A673 (cell line): ENCODE results near the gene SOCS3. TPM values are rescaled to one million over a fixed set of nuclear protein-coding genes. Genes with fewer than 3 reads are reported as not detected.
"Not testable (repeated sequence)": the region's sequence is repeated elsewhere in the genome, so short reads cannot be mapped to it uniquely, and the experiment has no call there.

Experiments
- BruUV-seq: library from RNA; stranded (reverse); fragments of 400-500 nt; replicated peaks from 2 replicates; lab custom pipeline; 2021; lab: Mats Ljungman, UMichigan
- CTCF ChIA-PET: fragments of 300-600 bp; sonication (Branson Sonifier 250); formaldehyde crosslinking; loops from one replicate; lab custom pipeline; 2022; ENCODE audit warnings: antibody characterized with exemption; lab: Charles Lee
- POLR2A ChIA-PET: fragments of 300-600 bp; sonication (Branson Sonifier 250); formaldehyde crosslinking; loops from one replicate; lab custom pipeline; 2022; ENCODE audit warnings: antibody characterized with exemption; ENCODE audit not compliant: low non-redundant PET; lab: Charles Lee
- DNase-seq: peaks from one replicate; pipeline ENCODE4 v3.0.0-alpha.2; 2015; ENCODE audit warnings: low spot score
- H3K27ac ChIP-seq: fragments of 200-600 bp; sonication (generic); 2 replicates; pipeline ENCODE4 v1.5.1; 2016; ENCODE audit warnings: mixed run types, low read depth, mild to moderate bottlenecking, mixed read lengths, antibody characterized with exemption, low read length; ENCODE audit not compliant: poor library complexity, severe bottlenecking
- H3K27me3 ChIP-seq: fragments of 200-600 bp; sonication (generic); replicated peaks from 2 replicates; pipeline ENCODE4 v1.6.1; 2017; ENCODE audit warnings: mixed run types, low read depth, mild to moderate bottlenecking, mixed read lengths, antibody characterized with exemption, low read length; ENCODE audit not compliant: insufficient read depth, poor library complexity
- H3K36me3 ChIP-seq: fragments of 200-600 bp; sonication (generic); 2 replicates; pipeline ENCODE4 v1.6.1; 2016; ENCODE audit warnings: mixed run types, mild to moderate bottlenecking, mixed read lengths, antibody characterized with exemption, low read length; ENCODE audit not compliant: insufficient read depth, poor library complexity, severe bottlenecking
- H3K4me1 ChIP-seq: fragments of 200-600 bp; sonication (generic); 2 replicates; pipeline ENCODE4 v1.6.1; 2017; ENCODE audit warnings: mixed run types, mild to moderate bottlenecking, mixed read lengths, antibody characterized with exemption, low read length; ENCODE audit not compliant: insufficient read depth, poor library complexity, severe bottlenecking
- H3K4me3 ChIP-seq: fragments of 200-600 bp; sonication (generic); 2 replicates; pipeline ENCODE4 v1.5.1; 2016; ENCODE audit warnings: low read depth, mixed run types, mild to moderate bottlenecking, mixed read lengths, low read length; ENCODE audit not compliant: poor library complexity, severe bottlenecking
- H3K9me3 ChIP-seq: fragments of 200-600 bp; sonication (generic); 2 replicates; pipeline ENCODE4 v1.6.1; 2016; ENCODE audit warnings: mixed run types, low read depth, mild to moderate bottlenecking, mixed read lengths, antibody characterized with exemption, low read length; ENCODE audit not compliant: poor library complexity, severe bottlenecking
- EZH2 ChIP-seq: fragments of 200-600 bp; sonication (generic); IDR thresholded peaks from 2 replicates; pipeline ENCODE4 v1.6.1; 2017; ENCODE audit warnings: borderline replicate concordance, low read depth, mild to moderate bottlenecking, mixed read lengths, antibody characterized with exemption, low read length; ENCODE audit not compliant: poor library complexity, severe bottlenecking
- intact Hi-C: fragments of 100-400 bp; cut with micrococcal nuclease; formaldehyde crosslinking; loops from one replicate; pipeline ENCODE4 v1.10.0; 2022; ENCODE audit not compliant: unreplicated experiment
- total RNA-seq: library from RNA; stranded (reverse); gene quantifications from 2 replicates; pipeline ENCODE4 v1.2.3, GENCODE V29; 2021
- TF ChIP-seq, protein P1 (sequence below): fragments of 300-800, 200-600 bp; sonication (generic); conservative IDR thresholded peaks from 2 replicates; pipeline ENCODE4 v1.5.1; 2017; ENCODE audit warnings: low read depth, mild to moderate bottlenecking, antibody characterized with exemption, low read length, moderate library complexity, mixed read lengths

Gene SOCS3
- total RNA-seq, 1 experiment from 2014 or later: 9.5 TPM

DNA sequence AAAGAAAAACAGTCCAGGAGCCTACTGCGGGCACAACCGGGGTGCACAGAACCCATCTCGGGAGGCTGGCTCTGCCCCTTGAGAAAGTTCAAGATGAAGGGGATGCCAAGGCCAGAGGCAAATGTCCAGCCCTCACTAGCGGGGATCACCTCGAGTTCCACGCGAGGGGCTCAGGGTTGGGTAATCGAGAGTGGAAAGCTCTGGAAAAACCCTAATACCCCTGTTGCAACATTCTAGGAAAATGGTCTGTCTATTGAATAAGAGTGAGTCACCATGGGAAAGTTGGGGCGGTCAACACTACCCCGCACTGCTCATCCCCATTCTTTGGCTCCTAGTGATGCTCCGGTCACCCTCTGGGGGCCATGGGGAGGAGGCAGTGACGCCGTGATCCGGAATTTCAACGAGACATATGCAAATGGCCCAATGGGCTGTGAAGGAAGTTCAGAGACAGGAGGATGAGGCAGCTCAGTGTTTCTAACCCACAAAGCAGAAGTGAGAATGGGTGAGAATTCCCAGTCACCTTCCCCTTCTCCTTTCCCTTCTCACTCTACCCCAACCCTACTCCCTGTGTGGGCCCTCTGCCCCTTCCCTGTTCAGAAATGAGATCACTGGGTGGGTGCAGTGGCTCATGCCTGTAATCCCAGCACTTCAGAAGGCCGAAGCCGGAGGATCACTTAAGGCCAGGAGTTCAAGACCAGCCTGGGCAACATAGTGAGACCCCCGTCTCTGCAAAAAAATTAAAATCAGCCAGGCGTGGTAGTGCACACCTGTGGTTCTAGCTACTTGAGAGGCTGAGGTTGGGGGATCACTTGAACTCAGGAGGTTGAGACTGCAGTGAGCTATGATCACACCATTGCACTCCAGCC is 22.4 kb downstream of the SOCS3 start:
- intact Hi-C loops: no loop called here
- no peak for DNase-seq
- Histone ChIP-seq H3K27ac (no peak overlapping the region), H3K36me3 (no peaks in the 10 kb centered on the region), H3K9me3 (no peaks in the 10 kb centered on the region), H3K4me3 (no peak overlapping the region), H3K4me1 (peaks cover 6% of the 10 kb centered on the region), H3K27me3 (no peaks in the 10 kb centered on the region)
- TF ChIP-seq EZH2: no peak
- TF ChIP-seq, protein P1, sequence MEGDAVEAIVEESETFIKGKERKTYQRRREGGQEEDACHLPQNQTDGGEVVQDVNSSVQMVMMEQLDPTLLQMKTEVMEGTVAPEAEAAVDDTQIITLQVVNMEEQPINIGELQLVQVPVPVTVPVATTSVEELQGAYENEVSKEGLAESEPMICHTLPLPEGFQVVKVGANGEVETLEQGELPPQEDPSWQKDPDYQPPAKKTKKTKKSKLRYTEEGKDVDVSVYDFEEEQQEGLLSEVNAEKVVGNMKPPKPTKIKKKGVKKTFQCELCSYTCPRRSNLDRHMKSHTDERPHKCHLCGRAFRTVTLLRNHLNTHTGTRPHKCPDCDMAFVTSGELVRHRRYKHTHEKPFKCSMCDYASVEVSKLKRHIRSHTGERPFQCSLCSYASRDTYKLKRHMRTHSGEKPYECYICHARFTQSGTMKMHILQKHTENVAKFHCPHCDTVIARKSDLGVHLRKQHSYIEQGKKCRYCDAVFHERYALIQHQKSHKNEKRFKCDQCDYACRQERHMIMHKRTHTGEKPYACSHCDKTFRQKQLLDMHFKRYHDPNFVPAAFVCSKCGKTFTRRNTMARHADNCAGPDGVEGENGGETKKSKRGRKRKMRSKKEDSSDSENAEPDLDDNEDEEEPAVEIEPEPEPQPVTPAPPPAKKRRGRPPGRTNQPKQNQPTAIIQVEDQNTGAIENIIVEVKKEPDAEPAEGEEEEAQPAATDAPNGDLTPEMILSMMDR: no peak
- ChIA-PET CTCF (no interaction called here), POLR2A (no interaction called here)
- no TSS peak for BruUV-seq

DNA sequence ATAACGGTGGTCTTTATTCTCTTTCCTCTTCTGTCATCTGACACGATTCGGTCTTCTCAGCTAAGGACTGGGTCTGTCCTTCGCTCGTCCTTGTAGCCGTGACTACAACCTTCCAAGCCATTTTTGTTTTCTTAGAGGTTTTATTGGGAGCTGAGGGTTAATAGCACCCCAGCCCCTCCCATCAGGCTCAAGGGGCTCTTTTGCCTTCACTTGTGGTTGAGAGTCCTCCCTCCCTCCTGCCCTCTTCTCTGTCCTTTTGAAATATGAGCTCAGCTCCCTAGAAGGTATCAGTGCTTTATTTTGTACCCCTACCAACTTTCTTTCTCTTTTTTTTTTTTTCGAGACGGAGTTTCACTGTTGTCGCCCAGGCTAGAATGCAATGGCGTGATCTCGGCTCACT is 24.7 kb downstream of the SOCS3 start:
- H3K36me3 ChIP-seq: no peaks in the 10 kb centered on the region
- TF ChIP-seq, protein P1: no peak
- TF ChIP-seq EZH2: no peak
- DNase-seq: no peak
- no peak overlapping the region for H3K27ac ChIP-seq
- no peaks in the 10 kb centered on the region for H3K4me1 ChIP-seq
- intact Hi-C loops: no loop called here
- H3K9me3 ChIP-seq: no peaks in the 10 kb centered on the region
- BruUV-seq: no TSS peak
- ChIA-PET POLR2A (no interaction called here), CTCF (interaction anchor here (0.5 kb wide), 1 partner anchor 48 kb away, joined by 5 read pairs; no protein-coding TSS in a partner anchor)
- H3K4me3 ChIP-seq: no peak overlapping the region
- no peaks in the 10 kb centered on the region for H3K27me3 ChIP-seq

DNA sequence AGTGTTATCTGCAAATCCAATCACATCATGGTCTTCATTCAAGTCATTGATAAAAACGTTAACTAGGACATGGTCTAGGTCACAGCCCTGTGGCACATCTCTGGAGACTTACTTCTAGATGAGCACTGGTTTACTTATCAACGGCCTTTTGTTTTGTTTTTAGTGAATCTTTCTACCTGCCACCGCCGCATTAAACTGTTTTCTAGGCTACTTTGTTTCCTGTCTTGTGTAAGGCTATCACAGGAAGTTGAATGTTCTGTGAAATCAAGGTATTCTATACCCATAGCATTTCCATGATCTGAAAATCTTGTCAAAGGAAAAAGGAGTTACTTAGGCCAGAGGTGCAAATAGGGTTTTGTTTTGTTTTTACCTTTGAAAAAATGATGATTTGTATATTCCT is 26.9 kb downstream of the SOCS3 start:
- Histone ChIP-seq H3K27me3 (no peaks in the 10 kb centered on the region), H3K4me3 (no peak overlapping the region), H3K4me1 (no peaks in the 10 kb centered on the region), H3K27ac (no peak overlapping the region), H3K36me3 (no peaks in the 10 kb centered on the region), H3K9me3 (no peaks in the 10 kb centered on the region)
- DNase-seq: no peak
- TF ChIP-seq, protein P1: no peak
- TF ChIP-seq EZH2: no peak
- POLR2A ChIA-PET: no interaction called here
- no TSS peak for BruUV-seq
- intact Hi-C loops: no loop called here
- CTCF ChIA-PET: no interaction called here

DNA sequence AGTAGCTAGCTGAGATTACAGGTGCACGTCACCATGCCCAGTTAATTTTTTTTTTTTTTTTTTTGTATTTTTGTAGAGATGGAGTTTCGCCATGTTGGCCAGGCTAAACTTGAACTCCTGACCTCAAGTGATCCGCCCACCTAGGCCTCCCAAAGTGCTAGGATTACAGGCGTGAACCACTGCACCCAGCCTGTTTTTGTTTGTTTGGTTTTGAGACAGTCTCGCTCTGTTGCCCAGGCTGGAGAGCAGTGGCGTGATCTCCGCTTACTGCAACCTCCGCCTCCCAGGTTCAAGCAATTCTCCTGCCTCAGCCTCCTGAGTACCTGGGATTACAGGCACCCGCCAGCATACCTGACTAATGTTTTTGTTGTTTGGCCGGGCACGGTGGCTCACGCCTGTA is 28.5 kb downstream of the SOCS3 start:
- H3K4me3 ChIP-seq, CTCF ChIA-PET, POLR2A ChIA-PET, DNase-seq, intact Hi-C loops, H3K27me3 ChIP-seq, H3K4me1 ChIP-seq, BruUV-seq, H3K27ac ChIP-seq, H3K36me3 ChIP-seq, H3K9me3 ChIP-seq: not testable (repeated sequence)
